Activated B cell treated with CpG ODN at 0.5 μM for 24 hours (primary cell): ENCODE measurements around the gene ZNF215. TPM values are rescaled to one million over a fixed set of nuclear protein-coding genes. Genes with fewer than 3 reads are reported as not detected.

Experiments
- ATAC-seq: fragments of 200-7000 bp; cut with Tn5 transposase; one replicate; pipeline ENCODE4 v1.10.0; 2021; ENCODE audit warnings: low read depth, mild to moderate bottlenecking, moderate library complexity
- CTCF ChIA-PET: fragments of 350-600 bp; sonication (Branson Sonifier 250); formaldehyde crosslinking; loops from one replicate; lab custom pipeline; 2021; ENCODE audit warnings: antibody characterized with exemption; lab: Charles Lee
- POLR2A ChIA-PET: fragments of 350-600 bp; sonication (Branson Sonifier 250); formaldehyde crosslinking; loops from one replicate; lab custom pipeline; 2021; ENCODE audit warnings: antibody characterized with exemption; lab: Charles Lee
- DNase-seq: peaks from one replicate; pipeline ENCODE4 v3.0.0; 2022
- H3K27ac Mint-ChIP-seq: one replicate; pipeline ENCODE4 v1.8.0; 2020; ENCODE audit warnings: mixed read lengths
- H3K27me3 Mint-ChIP-seq: one replicate; pipeline ENCODE4 v1.8.0; 2021; ENCODE audit warnings: mixed read lengths
- H3K36me3 Mint-ChIP-seq: one replicate; pipeline ENCODE4 v1.8.0; 2021; ENCODE audit warnings: low read depth, mixed read lengths
- H3K4me1 Mint-ChIP-seq: one replicate; pipeline ENCODE4 v1.8.0; 2021; ENCODE audit warnings: mixed read lengths
- H3K4me3 Mint-ChIP-seq: one replicate; pipeline ENCODE4 v1.8.0; 2020; ENCODE audit warnings: mild to moderate bottlenecking, mixed read lengths
- H3K9me3 Mint-ChIP-seq: one replicate; pipeline ENCODE4 v1.8.0; 2020; ENCODE audit warnings: mixed read lengths
- CTCF ChIP-seq: fragments of 200-600 bp; IDR thresholded peaks from one replicate; pipeline ENCODE4 v1.8.0; 2022; ENCODE audit warnings: antibody characterized with exemption, mild to moderate bottlenecking
- intact Hi-C: fragments of 100-400 bp; cut with micrococcal nuclease; formaldehyde crosslinking; loops from one replicate; pipeline ENCODE4 v1.15.1; 2024
- total RNA-seq: library from RNA; stranded (reverse); gene quantifications from 2 replicates; pipeline ENCODE4 v1.2.3, GENCODE V29; 2022

ZNF215 gene
- total RNA-seq, 1 donor from 2014 or later = 5.4 TPM

DNA sequence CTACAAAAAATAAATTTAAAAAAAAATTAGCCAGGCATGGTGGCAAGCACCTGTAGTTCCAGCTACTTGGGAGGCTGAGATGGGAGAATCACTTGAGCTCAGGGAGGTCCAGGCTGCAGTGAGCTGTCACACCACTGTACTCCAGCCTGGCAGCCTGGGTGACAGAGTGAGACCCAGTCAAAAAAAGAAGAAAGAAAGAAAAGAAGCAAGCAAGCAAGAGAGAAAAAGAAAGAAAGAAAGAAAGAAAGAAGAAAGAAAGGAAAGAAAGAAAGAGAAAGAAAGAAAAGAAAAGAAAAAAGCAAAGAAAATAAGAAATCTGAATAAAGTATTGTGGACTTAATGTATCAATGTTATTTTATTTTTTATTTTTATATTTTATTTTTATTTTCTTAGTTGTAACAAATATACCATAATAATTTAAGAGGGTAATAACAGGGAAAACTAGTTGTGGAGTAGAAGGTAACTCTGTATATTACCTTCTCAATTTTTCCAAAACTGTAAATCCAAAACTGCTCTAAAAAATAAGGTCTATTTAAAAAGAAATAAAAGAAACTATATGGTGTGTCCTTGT, 1.1 kb upstream of the ZNF215 start:
- H3K9me3 Mint-ChIP-seq = no peaks in the 10 kb centered on the region
- DNase-seq (no peak), ATAC-seq (no peak)
- H3K4me3 Mint-ChIP-seq = no peak overlapping the region
- no peak overlapping the region for H3K27ac Mint-ChIP-seq
- ChIA-PET CTCF (no interaction called here), POLR2A (no interaction called here)
- no peaks in the 10 kb centered on the region for H3K27me3 Mint-ChIP-seq
- H3K36me3 Mint-ChIP-seq = peaks cover 2% of the 10 kb centered on the region
- peaks cover 19% of the 10 kb centered on the region for H3K4me1 Mint-ChIP-seq
- TF ChIP-seq CTCF = no peak
- intact Hi-C loops = loop anchor here (5.0 to 10.0 kb wide), 3 partner anchors 153 to 590 kb away; partner anchors contain the start of genes OR2AG2 and PPFIBP2

- H3K27me3 Mint-ChIP-seq = no peaks in the 10 kb centered on the region
Measured at GRCh38 chr11:6925636-6926207, 504 bp upstream of the ZNF215 start.

DNA sequence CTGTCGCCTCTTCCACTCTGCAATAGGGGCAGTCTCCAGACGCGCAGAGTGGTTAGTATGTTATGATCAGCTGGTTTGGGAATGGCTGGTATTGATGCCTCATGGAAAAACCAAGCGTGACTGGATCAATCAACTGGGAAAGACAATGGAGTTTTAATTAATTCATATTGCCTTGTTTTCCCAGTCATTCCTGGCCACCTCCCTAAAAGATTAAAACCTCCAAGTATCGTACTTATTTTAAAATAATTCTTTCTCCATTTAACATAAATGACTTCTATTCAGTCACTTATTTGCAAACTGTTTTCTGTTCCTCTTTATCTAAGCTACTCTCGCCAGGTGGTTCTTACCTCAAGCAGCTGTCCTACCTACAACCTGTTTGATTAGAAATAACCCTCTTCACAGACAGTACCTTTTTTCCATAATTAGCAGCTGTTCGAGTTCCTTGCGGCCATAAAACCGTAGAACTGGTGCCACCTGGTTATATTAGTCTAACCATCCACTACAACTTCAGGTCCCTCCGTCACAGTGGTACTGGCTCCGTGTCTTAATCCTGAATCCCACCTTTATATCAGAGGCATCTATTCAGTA, 898 bp downstream of the ZNF215 start:
- CTCF ChIA-PET = interaction anchor here (1.3 kb wide), 1 partner anchor 115 kb away, joined by 4 read pairs; no protein-coding TSS in a partner anchor
- H3K4me1 Mint-ChIP-seq = peaks cover 19% of the 10 kb centered on the region
- ATAC-seq (peak; percentile 46), DNase-seq (no peak)
- H3K27ac Mint-ChIP-seq = peak overlapping the region; percentile 67
- no peaks in the 10 kb centered on the region for H3K9me3 Mint-ChIP-seq
- peaks cover 2% of the 10 kb centered on the region for H3K36me3 Mint-ChIP-seq
- no peaks in the 10 kb centered on the region for H3K27me3 Mint-ChIP-seq
- TF ChIP-seq CTCF = no peak
- intact Hi-C loops = loop anchor here (5.0 to 10.0 kb wide), 3 partner anchors 155 to 588 kb away; partner anchors contain the start of genes OR2AG2 and PPFIBP2
- peak overlapping the region; percentile 93 for H3K4me3 Mint-ChIP-seq
- POLR2A ChIA-PET = interaction anchor here (0.6 to 1.4 kb wide), 2 partner anchors 14 to 62 kb away, joined by 5 read pairs; no protein-coding TSS in a partner anchor

More at GRCh38 chr11:6925636-6926207, 504 bp upstream of the ZNF215 start:
- Mint-ChIP-seq H3K4me1 (peaks cover 19% of the 10 kb centered on the region), H3K4me3 (peak overlapping the region; percentile 93), H3K36me3 (peaks cover 2% of the 10 kb centered on the region), H3K27ac (peak overlapping the region; percentile 81), H3K9me3 (no peaks in the 10 kb centered on the region)
- intact Hi-C loops = loop anchor here (5.0 to 10.0 kb wide), 3 partner anchors 153 to 589 kb away; partner anchors contain the start of genes OR2AG2 and PPFIBP2
- ChIA-PET POLR2A (no interaction called here), CTCF (no interaction called here)
- ATAC-seq (no peak), DNase-seq (no peak)
- TF ChIP-seq CTCF = no peak

DNA sequence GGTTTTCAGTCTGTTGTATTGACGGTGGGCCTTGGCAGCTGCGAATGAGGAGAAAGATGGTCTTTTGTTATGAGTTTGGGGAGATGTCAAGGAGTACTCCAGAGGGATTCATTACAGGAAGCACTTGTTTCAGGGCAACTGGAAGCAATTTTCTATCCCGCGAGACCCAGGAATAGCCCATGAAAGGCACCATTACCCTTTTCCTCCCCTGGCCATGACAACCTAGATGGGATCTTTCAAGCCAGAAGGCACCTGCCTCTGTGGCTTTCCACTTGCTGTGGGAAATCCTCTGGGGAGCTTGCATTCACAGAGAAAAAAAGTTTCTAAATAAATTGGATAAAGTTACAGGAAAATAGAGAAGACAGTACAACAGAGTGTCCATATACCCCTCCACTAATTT, 2.7 kb downstream of the ZNF215 start:
- CTCF ChIA-PET = no interaction called here
- Mint-ChIP-seq H3K4me1 (peaks cover 19% of the 10 kb centered on the region), H3K27me3 (no peaks in the 10 kb centered on the region), H3K27ac (no peak overlapping the region), H3K9me3 (no peaks in the 10 kb centered on the region), H3K36me3 (peaks cover 3% of the 10 kb centered on the region), H3K4me3 (no peak overlapping the region)
- TF ChIP-seq CTCF = no peak
- ATAC-seq = no peak
- DNase-seq = no peak
- POLR2A ChIA-PET = no interaction called here
- intact Hi-C loops = loop anchor here (5.0 to 10.0 kb wide), 3 partner anchors 157 to 586 kb away; partner anchors contain the start of genes OR2AG2 and PPFIBP2

DNA sequence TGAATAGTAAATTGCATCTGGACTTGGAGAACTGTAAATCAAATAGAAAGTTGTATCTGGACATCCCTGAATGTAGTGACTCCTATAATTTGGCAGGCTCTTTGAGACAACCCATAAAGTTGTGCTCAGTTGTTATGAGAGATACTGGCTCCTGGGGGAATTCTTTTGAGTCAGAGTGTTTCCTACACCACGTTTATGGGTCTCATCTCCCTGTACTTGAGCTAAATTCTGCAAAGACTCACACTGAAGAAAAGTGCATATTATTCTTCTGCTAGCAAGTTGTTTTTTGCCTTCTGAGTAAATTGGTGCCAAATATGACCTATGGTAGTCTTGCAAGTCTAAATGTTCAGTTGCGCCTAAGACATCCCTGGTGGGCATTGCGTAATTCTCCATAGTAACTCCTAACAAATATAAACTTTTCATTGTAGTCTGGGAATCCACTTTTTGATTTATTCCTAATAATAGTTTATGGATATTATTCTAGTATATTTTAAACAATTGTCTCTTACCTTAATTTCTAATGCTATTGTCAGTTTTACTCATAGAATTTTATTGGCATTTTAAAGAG, 5.0 kb downstream of the ZNF215 start:
- ATAC-seq (no peak), DNase-seq (no peak)
- Mint-ChIP-seq H3K4me1 (peaks cover 14% of the 10 kb centered on the region), H3K4me3 (no peak overlapping the region), H3K27ac (no peak overlapping the region), H3K36me3 (peaks cover 7% of the 10 kb centered on the region), H3K9me3 (no peaks in the 10 kb centered on the region), H3K27me3 (no peaks in the 10 kb centered on the region)
- ChIA-PET CTCF (no interaction called here), POLR2A (no interaction called here)
- TF ChIP-seq CTCF = no peak
- intact Hi-C loops = no loop called here
